ENCODE measurements around the gene SIAE.

The SIAE gene

GRCh38 chr11:124678416-124678815 is 4.9 kb upstream of the SIAE start:
- Mint-ChIP-seq H3K27me3 (peaks cover 2% of the 10 kb centered on the region), H3K36me3 (ENCODE audit: low read depth) (peaks cover 8% of the 10 kb centered on the region), H3K27ac (no peak overlapping the region), H3K4me3 (no peak overlapping the region), H3K9me3 (peaks cover 14% of the 10 kb centered on the region), H3K4me1 (peaks cover 12% of the 10 kb centered on the region)
- ATAC-seq (no peak), DNase-seq (no peak)

GRCh38 chr11:124676386-124676785 is 2.8 kb upstream of the SIAE start:
- no peak for ATAC-seq
- H3K27ac Mint-ChIP-seq: no peak overlapping the region
- peaks cover 26% of the 10 kb centered on the region for H3K4me1 Mint-ChIP-seq
- H3K36me3 Mint-ChIP-seq (ENCODE audit: low read depth): peaks cover 4% of the 10 kb centered on the region
- no peaks in the 10 kb centered on the region for H3K9me3 Mint-ChIP-seq
- H3K27me3 Mint-ChIP-seq: peaks cover 2% of the 10 kb centered on the region
- no peak overlapping the region for H3K4me3 Mint-ChIP-seq
- DNase-seq: no peak

- H3K27me3 Mint-ChIP-seq: peaks cover 2% of the 10 kb centered on the region
- no peaks in the 10 kb centered on the region for H3K9me3 Mint-ChIP-seq
- H3K4me3 Mint-ChIP-seq: peak overlapping the region; percentile 84
- peaks cover 35% of the 10 kb centered on the region for H3K4me1 Mint-ChIP-seq
- H3K36me3 Mint-ChIP-seq (ENCODE audit: low read depth): peaks cover 5% of the 10 kb centered on the region
- ATAC-seq: no peak
- H3K27ac Mint-ChIP-seq: peak overlapping the region; percentile 92
- DNase-seq: no peak
Observed at GRCh38 chr11:124674571-124674970, 1.0 kb upstream of the SIAE start.

- peaks cover 2% of the 10 kb centered on the region for H3K27me3 Mint-ChIP-seq
- DNase-seq (no peak), ATAC-seq (no peak)
- H3K4me3 Mint-ChIP-seq: peak overlapping the region; percentile 84
- H3K36me3 Mint-ChIP-seq (ENCODE audit: low read depth): peaks cover 5% of the 10 kb centered on the region
- H3K4me1 Mint-ChIP-seq: peaks cover 35% of the 10 kb centered on the region
- no peaks in the 10 kb centered on the region for H3K9me3 Mint-ChIP-seq
- peak overlapping the region; percentile 92 for H3K27ac Mint-ChIP-seq
Observed at GRCh38 chr11:124674168-124674517, 604 bp upstream of the SIAE start.

DNA sequence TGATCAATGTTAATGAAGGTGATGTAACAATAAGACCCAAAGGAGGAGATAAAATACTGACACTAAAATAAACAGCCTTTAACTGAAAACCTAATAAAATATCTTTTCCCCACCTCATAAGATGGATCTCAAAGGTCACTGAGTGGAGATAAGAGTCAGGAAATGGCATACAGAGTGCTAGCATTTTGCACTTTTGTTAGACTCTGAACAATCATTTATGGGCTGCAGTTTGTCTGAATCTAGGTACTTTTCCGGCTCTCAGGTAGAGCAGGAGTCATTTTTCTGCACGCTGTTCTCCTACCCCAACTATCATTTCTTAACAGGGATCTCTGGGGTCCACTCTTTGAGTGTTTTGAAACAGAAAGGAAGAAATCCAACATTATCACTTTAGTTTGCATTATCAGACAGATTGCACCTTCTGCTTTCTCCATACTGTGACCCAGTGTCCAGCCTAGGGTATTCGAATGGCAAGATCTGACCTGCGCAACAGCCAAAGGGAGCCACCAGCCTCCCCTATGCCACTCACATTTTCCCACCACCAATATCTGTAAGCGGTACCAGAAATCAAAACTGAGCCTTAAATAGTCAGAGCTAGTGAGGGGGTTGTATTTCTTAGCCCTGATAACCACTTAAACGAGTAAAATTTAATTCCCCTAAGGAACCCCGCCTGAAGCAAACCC is 863 bp downstream of the SIAE start:
- Mint-ChIP-seq H3K9me3 (no peaks in the 10 kb centered on the region), H3K36me3 (ENCODE audit: low read depth) (peaks cover 5% of the 10 kb centered on the region), H3K27ac (peak overlapping the region; percentile 30), H3K27me3 (peaks cover 2% of the 10 kb centered on the region), H3K4me3 (peak overlapping the region; percentile 84), H3K4me1 (peaks cover 35% of the 10 kb centered on the region)
- DNase-seq (peak; percentile 2), ATAC-seq (peak; percentile 2)

- Mint-ChIP-seq H3K27ac (no peak overlapping the region), H3K4me3 (no peak overlapping the region), H3K27me3 (peaks cover 2% of the 10 kb centered on the region), H3K36me3 (ENCODE audit: low read depth) (peaks cover 5% of the 10 kb centered on the region), H3K4me1 (peaks cover 35% of the 10 kb centered on the region), H3K9me3 (no peaks in the 10 kb centered on the region)
- DNase-seq (peak; percentile 10), ATAC-seq (peak; percentile 3)
Observed at GRCh38 chr11:124670732-124671131, 2.8 kb downstream of the SIAE start.

DNA sequence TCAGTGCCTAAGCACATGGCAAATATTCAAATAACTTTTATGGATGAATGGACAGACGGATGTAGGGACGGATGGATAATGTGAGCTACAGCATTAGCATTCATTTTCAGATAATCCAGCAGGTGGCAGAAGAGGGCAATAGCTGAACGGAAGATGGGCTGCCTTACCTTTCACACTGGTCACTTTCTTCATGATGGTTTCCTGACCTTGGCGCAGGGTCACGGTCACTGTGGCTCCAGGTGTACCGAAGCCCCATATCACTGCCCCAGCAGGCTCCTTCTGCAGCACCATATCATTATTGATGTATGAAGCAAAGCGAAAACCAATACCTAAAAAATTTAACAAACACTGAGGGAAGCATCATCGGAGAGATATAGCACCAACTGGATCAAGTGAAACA is 4.3 kb downstream of the SIAE start:
- Mint-ChIP-seq H3K4me1 (peaks cover 28% of the 10 kb centered on the region), H3K36me3 (ENCODE audit: low read depth) (peaks cover 5% of the 10 kb centered on the region), H3K4me3 (no peak overlapping the region), H3K9me3 (no peaks in the 10 kb centered on the region), H3K27ac (no peak overlapping the region), H3K27me3 (peaks cover 2% of the 10 kb centered on the region)
- DNase-seq: peak; percentile 43
- no peak for ATAC-seq

DNA sequence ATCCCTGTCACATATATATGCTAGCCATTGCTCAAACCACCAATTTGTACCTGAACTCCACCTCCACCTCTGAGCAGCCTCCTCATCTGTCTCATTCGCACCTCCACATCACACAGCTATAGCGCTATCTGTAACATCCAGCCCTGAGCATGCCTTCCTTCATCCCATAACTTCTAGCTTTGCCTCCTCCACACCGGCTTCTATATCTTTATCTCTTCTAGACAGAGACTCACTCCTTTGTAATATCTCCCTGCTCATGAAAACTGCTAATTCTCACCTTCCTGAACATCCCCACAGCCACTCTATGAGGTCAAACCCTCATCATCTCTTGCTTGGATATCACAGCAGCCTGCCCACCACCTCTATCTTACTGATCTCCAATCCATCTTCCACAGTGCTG is 5.9 kb downstream of the SIAE start:
- Mint-ChIP-seq H3K27ac (no peak overlapping the region), H3K9me3 (no peaks in the 10 kb centered on the region), H3K4me1 (peaks cover 17% of the 10 kb centered on the region), H3K36me3 (ENCODE audit: low read depth) (peaks cover 5% of the 10 kb centered on the region), H3K27me3 (no peaks in the 10 kb centered on the region), H3K4me3 (no peak overlapping the region)
- ATAC-seq: no peak
- no peak for DNase-seq

GRCh38 chr11:124663861-124664260 is 9.7 kb downstream of the SIAE start:
- Mint-ChIP-seq H3K9me3 (no peaks in the 10 kb centered on the region), H3K4me1 (no peaks in the 10 kb centered on the region), H3K36me3 (ENCODE audit: low read depth) (peaks cover 2% of the 10 kb centered on the region), H3K27me3 (no peaks in the 10 kb centered on the region), H3K4me3 (no peak overlapping the region), H3K27ac (no peak overlapping the region)
- no peak for ATAC-seq
- DNase-seq: no peak

GRCh38 chr11:124662106-124662505 is 11.4 kb downstream of the SIAE start:
- Mint-ChIP-seq H3K27me3 (no peaks in the 10 kb centered on the region), H3K36me3 (ENCODE audit: low read depth) (peaks cover 2% of the 10 kb centered on the region), H3K4me3 (no peak overlapping the region), H3K27ac (no peak overlapping the region), H3K4me1 (no peaks in the 10 kb centered on the region), H3K9me3 (no peaks in the 10 kb centered on the region)
- ATAC-seq (no peak), DNase-seq (no peak)

DNA sequence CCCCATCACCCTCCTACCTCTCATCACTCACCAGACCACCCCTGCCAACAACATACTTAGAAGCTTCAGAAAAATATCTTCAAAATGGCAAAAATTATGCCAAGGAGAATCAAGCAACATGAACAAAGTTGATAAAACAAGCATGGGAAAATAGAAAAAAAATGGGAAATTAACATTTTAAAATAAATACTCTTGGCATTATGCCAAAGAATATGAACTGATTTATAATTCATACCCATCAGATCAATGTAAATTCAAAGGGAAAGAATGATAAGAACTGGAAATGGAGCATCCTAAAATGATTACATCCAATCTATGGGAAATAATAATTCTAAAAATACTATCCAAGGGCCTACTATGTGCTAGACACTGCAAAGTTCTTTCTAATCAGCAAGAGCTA is 12.0 kb downstream of the SIAE start:
- DNase-seq (no peak), ATAC-seq (no peak)
- Mint-ChIP-seq H3K4me3 (no peak overlapping the region), H3K4me1 (no peaks in the 10 kb centered on the region), H3K27ac (no peak overlapping the region), H3K36me3 (ENCODE audit: low read depth) (peaks cover 2% of the 10 kb centered on the region), H3K9me3 (no peaks in the 10 kb centered on the region), H3K27me3 (no peaks in the 10 kb centered on the region)

DNA sequence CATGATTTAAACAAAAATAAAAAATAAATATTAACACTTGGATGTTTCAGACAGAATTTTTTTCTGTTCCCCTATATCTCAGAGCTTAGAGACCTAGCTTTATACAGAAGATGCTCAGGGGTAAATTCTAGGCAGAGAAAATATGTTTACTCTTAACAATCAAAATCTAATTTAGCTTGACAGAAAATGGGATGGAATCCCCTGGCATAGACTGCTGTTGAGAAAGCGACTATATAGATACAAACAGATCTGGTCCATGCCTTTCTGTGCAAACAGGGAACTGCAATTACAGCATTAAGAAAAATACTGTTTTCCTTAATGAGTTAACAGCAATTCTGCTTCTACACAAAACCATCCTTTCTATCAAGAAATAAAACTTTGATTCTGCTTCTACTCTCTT is 14.6 kb downstream of the SIAE start:
- Mint-ChIP-seq H3K36me3 (ENCODE audit: low read depth) (peaks cover 2% of the 10 kb centered on the region), H3K4me1 (no peaks in the 10 kb centered on the region), H3K27ac (no peak overlapping the region), H3K9me3 (no peaks in the 10 kb centered on the region), H3K27me3 (no peaks in the 10 kb centered on the region), H3K4me3 (no peak overlapping the region)
- no peak for DNase-seq
- no peak for ATAC-seq

DNA sequence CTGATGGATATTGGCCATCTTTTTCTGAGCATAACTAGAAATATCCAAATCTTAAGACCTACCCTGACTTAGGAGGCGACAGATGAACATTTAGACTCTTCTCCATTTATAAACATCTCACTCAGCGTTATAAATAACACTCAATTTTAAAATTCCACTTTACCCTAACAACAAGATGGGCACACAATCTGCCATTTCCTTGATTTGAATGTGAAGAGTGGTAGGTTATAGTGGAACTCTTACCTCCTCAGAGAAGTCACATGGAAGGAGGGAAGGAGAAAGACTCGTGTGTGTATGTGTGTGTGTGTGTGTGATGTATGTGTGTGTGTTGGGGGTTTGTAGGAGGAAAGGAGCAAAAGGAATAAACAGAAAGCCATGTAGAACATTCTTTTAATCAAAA is 15.0 kb downstream of the SIAE start:
- ATAC-seq: no peak
- no peaks in the 10 kb centered on the region for H3K9me3 Mint-ChIP-seq
- H3K27ac Mint-ChIP-seq: no peak overlapping the region
- no peak overlapping the region for H3K4me3 Mint-ChIP-seq
- DNase-seq: no peak
- peaks cover 2% of the 10 kb centered on the region for H3K36me3 Mint-ChIP-seq (ENCODE audit: low read depth)
- no peaks in the 10 kb centered on the region for H3K4me1 Mint-ChIP-seq
- H3K27me3 Mint-ChIP-seq: no peaks in the 10 kb centered on the region

DNA sequence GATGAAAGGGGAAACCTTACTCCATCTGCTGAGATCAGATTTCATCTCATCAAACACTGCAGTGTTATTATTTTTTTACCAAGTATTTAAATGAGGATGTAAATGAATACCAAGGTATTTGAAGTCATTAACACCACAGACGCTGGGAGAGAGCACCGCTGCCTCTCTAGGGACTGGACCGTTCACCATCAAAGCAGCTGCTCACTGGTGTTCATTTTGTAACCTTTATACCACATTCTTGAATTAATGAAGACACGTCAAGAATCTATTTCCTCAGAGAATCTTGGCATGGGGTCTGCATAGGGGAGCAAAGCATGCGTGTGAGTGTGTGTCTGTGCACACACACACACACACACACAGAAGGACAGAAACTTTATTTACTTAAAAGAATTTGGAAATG is 15.6 kb downstream of the SIAE start:
- Mint-ChIP-seq H3K9me3 (no peaks in the 10 kb centered on the region), H3K4me3 (no peak overlapping the region), H3K36me3 (ENCODE audit: low read depth) (peaks cover 2% of the 10 kb centered on the region), H3K27me3 (no peaks in the 10 kb centered on the region), H3K27ac (no peak overlapping the region), H3K4me1 (no peaks in the 10 kb centered on the region)
- DNase-seq: no peak
- ATAC-seq: no peak

DNA sequence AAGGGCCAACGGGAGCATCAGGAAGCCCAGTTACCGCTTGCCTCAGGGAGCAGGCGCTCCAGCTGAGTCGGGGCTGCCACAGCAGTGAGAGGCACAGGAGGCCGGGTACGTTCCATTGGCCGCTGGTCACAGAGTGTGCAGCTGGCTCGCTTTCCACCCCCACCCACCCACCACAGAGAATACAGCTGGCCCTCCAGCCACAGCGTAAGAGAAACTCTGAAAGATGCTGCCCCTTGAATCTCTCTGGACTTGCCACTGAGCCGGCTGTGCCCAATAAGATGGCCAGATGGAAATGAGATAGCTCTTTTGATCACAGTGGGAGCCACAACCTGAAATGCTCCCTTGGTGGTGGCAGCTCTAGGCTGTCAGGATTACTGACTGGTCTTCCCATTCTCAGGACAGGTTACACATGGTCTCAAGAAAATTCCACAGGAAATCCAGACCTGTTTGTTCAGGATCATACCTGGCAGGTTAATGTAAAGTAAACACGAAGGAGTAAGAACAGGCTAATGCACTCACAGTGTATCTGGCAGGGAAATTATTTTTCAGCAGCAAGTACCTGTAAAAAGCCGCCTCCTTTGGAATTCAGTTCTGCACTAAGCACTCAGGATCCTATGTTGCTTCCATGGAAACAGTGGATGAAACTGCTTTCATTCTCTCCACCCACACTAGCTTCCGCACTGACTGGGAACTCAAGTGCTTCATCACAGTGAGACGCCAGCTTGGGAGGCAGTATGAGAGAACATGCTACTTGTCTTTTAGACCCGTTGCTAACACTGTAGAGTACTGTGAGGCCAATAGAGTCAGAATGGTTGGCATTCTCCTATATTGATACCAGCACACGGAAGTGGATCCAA is 16.5 kb downstream of the SIAE start:
- no peak overlapping the region for H3K4me3 Mint-ChIP-seq
- H3K9me3 Mint-ChIP-seq: no peaks in the 10 kb centered on the region

More for the DNA sequence above, 16.5 kb downstream of the SIAE start:
- ATAC-seq (no peak), DNase-seq (no peak)
- peaks cover 4% of the 10 kb centered on the region for H3K36me3 Mint-ChIP-seq (ENCODE audit: low read depth)
- H3K4me1 Mint-ChIP-seq: no peaks in the 10 kb centered on the region
- no peaks in the 10 kb centered on the region for H3K27me3 Mint-ChIP-seq
- H3K27ac Mint-ChIP-seq: no peak overlapping the region

Data from activated naive CD8-positive, alpha-beta T cell treated with anti-CD3 and anti-CD28 coated beads, Interleukin-2, amount 50 U/mL, for 24 hours (primary cell).